Endothelial cell of umbilical vein (primary cell): ENCODE data around the gene DENND5B.

ENCODE experiments used
- CTCF ChIP-seq, 2 donors: IDR thresholded peaks; 1 replicate in 1 of 2; 2 replicates in 1 of 2; pipeline ENCODE4 v1.5.1; 2011; ENCODE audit warnings: low read length in 2 of 2, mild to moderate bottlenecking in 2 of 2, moderate library complexity in 2 of 2, control low read depth in 1 of 2, inconsistent platforms in 1 of 2, low read depth in 1 of 2; ENCODE audit not compliant: insufficient read depth in 1 of 2; ENCODE audit errors: extremely low read depth in 1 of 2
- POLR2A ChIP-seq: IDR thresholded peaks from 2 replicates; pipeline ENCODE4 v1.6.1; 2012; ENCODE audit warnings: low read depth, mild to moderate bottlenecking, control low read depth, low read length
- POLR2AphosphoS5 ChIP-seq: IDR thresholded peaks from 2 replicates; pipeline ENCODE4 v1.6.1; 2012; ENCODE audit warnings: low read depth, mild to moderate bottlenecking, control low read depth, low read length, moderate library complexity; ENCODE audit not compliant: insufficient read depth

- no peak for TF ChIP-seq CTCF (IDR thresholded peaks at IDR 0.05; ENCODE audit: extremely low read depth in 1 of 2, insufficient read depth in 1 of 2, low read depth in 1 of 2, low read length in 2 of 2)
- TF ChIP-seq POLR2AphosphoS5 = no peak
- TF ChIP-seq POLR2A = no peak
Observed at GRCh38 chr12:31387466-31387865, 203.5 kb downstream of the DENND5B start.
